ENCODE results near the gene ZP3.
"Not testable (repeated sequence)": the region's sequence is repeated elsewhere in the genome, so short reads cannot be mapped to it uniquely, and the experiment has no call there.

Gene ZP3

GRCh38 chr7:76405738-76406137 lies 19.0 kb upstream of the ZP3 start:
- TF ChIP-seq, protein P1, sequence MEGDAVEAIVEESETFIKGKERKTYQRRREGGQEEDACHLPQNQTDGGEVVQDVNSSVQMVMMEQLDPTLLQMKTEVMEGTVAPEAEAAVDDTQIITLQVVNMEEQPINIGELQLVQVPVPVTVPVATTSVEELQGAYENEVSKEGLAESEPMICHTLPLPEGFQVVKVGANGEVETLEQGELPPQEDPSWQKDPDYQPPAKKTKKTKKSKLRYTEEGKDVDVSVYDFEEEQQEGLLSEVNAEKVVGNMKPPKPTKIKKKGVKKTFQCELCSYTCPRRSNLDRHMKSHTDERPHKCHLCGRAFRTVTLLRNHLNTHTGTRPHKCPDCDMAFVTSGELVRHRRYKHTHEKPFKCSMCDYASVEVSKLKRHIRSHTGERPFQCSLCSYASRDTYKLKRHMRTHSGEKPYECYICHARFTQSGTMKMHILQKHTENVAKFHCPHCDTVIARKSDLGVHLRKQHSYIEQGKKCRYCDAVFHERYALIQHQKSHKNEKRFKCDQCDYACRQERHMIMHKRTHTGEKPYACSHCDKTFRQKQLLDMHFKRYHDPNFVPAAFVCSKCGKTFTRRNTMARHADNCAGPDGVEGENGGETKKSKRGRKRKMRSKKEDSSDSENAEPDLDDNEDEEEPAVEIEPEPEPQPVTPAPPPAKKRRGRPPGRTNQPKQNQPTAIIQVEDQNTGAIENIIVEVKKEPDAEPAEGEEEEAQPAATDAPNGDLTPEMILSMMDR (IDR thresholded peaks at IDR 0.05; ENCODE audit: control extremely low read depth, extremely low read depth, low read depth, missing control alignments): no peak
- ChIA-PET CTCF (interaction anchor here (1.1 kb wide), 1 partner anchor 13 kb away, joined by 3 read pairs; no protein-coding TSS in a partner anchor), POLR2A (no interaction called here)
- no peak for DNase-seq (ENCODE audit: extremely low spot score)

- POLR2A ChIA-PET: no interaction called here
- CTCF ChIA-PET: interaction anchor here (0.7 to 1.3 kb wide), 3 partner anchors 11 to 24 kb away, joined by 3 to 5 read pairs (median 3); no protein-coding TSS in a partner anchor
- no peak for DNase-seq (ENCODE audit: extremely low spot score)
- TF ChIP-seq, protein P1 (IDR thresholded peaks at IDR 0.05; ENCODE audit: control extremely low read depth, extremely low read depth, low read depth, missing control alignments): no peak
Observed at GRCh38 chr7:76407718-76408117, 17.0 kb upstream of the ZP3 start.

DNA sequence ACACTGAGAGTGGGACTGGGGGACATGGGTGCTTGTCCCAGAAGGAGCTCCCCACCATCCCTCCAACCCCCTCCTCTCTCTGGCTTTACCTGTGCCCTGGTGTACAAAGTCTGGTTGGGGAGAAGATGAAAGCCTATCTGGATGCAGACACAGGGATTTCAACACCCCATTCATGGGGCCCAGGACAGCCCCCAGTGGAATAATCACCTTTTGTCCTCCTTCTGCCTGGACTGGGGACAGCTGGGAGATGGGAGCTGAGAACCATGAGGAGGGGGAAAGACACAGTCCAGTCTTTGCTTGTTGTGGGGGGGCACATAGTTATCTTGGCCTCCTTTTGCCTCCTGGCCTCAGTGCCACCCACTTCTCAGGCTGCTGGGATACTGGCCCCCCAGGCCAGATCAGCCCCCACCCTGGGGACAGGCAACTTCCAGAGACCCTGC lies 16.6 kb upstream of the ZP3 start:
- no peak for DNase-seq (ENCODE audit: extremely low spot score)
- ChIA-PET POLR2A (no interaction called here), CTCF (interaction anchor here (0.7 kb wide), 1 partner anchor 13 kb away, joined by 3 read pairs; no protein-coding TSS in a partner anchor)
- TF ChIP-seq, protein P1 (IDR thresholded peaks at IDR 0.05; ENCODE audit: control extremely low read depth, extremely low read depth, low read depth, missing control alignments): no peak

DNA sequence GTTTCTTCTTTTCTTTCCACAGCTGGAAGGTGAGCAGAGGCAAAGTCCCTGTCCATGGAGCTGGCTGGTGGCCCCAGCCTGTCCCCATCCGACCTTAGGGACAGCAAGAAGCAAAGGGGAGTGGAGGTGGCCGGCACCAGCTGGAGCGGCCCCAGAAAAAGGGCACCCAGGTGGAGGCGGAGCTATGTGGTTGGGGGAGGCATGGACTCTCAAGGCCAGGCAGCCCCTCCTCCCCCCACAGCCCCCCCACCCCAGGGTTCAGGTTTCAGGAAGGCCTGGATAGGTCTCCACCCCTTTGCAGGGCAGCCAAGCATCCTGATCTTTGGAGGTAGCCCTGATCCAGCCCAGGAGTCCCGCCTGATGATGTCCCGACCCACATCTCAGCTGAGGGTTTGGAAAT lies 15.2 kb upstream of the ZP3 start, which contains the start of gene SSC4D:
TSS of gene SSC4D (minus strand) at position 161 of the 400 bp plus-strand sequence. CDS start 5,258 bp downstream, outside the sequence.
- POLR2A ChIA-PET: no interaction called here
- CTCF ChIA-PET: no interaction called here
- TF ChIP-seq, protein P1 (IDR thresholded peaks at IDR 0.05; ENCODE audit: control extremely low read depth, extremely low read depth, low read depth, missing control alignments): no peak
- DNase-seq (ENCODE audit: extremely low spot score): no peak

DNA sequence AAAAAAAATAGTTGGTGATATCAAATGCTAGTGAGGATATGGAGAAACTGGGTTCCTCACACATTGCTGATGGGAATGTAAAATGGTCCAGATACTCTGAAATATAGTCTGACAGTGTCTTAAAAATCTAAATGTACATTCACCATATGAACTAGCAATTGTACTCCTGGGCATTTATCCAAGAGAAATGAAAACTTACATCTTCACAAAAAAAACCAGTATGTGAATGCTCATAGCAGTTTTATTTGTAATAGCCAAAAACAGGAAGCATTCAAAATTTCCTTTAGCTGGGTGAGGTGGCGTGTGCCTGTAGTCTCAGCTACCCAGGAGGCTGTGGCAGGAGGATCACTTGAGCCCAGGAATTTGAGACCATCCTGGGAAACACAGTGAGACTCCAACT lies 13.1 kb upstream of the ZP3 start:
- POLR2A ChIA-PET: no interaction called here
- CTCF ChIA-PET: interaction anchor here (1.8 kb wide), 1 partner anchor 10 kb away, joined by 4 read pairs; no protein-coding TSS in a partner anchor
- DNase-seq (ENCODE audit: extremely low spot score): no peak
- TF ChIP-seq, protein P1 (IDR thresholded peaks at IDR 0.05; ENCODE audit: control extremely low read depth, extremely low read depth, low read depth, missing control alignments): no peak

DNA sequence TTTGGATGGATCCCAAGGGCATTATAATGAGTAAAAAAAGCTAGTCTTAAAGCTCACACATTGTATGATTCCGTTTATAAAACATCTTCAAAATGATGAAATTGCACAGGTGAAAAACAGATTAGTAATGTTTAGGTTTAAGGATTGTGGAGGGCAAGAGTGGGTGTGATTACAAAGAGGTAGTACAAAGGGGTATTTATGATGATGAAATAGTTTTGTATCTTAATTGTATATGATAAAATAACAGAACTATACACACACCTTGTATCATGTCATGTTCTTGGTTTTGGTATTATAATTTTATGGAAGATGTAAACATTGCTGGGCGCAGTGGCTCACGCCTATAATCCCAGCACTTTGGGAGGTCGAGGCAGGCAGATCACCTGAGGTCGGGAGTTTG lies 12.5 kb upstream of the ZP3 start:
- POLR2A ChIA-PET: no interaction called here
- no peak for DNase-seq (ENCODE audit: extremely low spot score)
- TF ChIP-seq, protein P1 (IDR thresholded peaks at IDR 0.05; ENCODE audit: control extremely low read depth, extremely low read depth, low read depth, missing control alignments): no peak
- CTCF ChIA-PET: interaction anchor here (1.8 to 2.1 kb wide), 2 partner anchors 11 to 12 kb away, joined by 4 to 7 read pairs; partner anchors contain the start of gene ZP3

DNA sequence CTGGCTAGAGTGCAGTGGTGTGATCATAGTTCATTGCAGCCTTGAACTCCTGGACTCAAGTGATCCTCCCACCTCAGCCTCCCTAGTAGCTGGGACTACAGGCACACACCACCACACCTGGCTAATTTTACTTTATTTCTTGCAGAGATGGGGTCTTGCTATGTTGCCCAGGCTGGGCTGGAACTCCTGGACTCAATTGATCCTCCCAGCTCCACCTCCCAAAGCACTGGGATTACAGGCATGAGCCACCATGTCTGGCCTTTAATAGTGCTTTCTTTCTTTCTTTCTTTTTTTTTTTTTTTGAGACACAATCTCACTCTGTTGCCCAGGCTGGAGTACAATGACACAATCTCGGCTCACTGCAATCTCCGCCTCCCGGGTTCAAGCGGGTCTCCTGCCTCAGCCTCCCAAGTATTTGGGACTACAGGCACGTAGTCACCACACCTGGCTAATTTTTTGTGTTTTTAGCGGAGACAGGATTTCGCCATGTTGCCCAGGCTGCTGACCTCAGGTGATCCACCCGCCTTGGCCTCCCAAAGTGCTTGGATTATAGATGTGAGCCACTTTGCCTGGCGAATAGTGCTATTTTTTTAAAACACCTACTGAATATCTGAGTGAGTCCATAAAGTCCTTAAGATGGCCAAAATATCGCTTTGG lies 7.0 kb upstream of the ZP3 start:
- POLR2A ChIA-PET; DNase-seq (ENCODE audit: extremely low spot score): not testable (repeated sequence)
- CTCF ChIA-PET: interaction anchor here (1.1 to 2.3 kb wide), 4 partner anchors 11 to 15 kb away, joined by 3 to 5 read pairs (median 4); no protein-coding TSS in a partner anchor

DNA sequence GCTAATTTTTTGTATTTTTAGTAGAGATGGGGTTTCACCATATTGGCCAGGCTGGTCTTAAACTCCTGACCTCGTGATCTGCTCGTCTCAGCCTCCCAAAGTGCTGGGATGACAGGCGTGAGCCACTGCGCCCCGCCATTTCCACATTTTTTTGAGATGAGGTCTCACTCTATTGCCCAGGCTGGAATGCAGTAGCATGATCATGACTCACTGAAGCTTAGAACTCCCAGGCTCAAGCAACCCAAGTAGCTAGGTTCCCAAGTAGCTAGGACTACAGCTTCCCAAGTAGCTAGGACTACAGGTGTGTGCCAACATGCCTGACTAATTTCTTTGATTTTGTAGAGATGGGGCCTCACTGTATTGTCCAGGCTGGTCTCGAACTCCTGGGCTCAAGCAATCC lies 3.7 kb upstream of the ZP3 start:
- POLR2A ChIA-PET; DNase-seq (ENCODE audit: extremely low spot score); CTCF ChIA-PET: not testable (repeated sequence)
